ENCODE data around the gene WDR53. TPM values are rescaled to one million over a fixed set of nuclear protein-coding genes. Genes with fewer than 3 reads are reported as not detected.
"Not testable (repeated sequence)": the region's sequence is repeated elsewhere in the genome, so short reads cannot be mapped to it uniquely, and the experiment has no call there.

The WDR53 gene
- total RNA-seq, 1 donor from 2014 or later, result 7.8 TPM

- no peak for DNase-seq
Observed at GRCh38 chr3:196517162-196517800, 51.1 kb downstream of the WDR53 start.

GRCh38 chr3:196514913-196515621 lies 53.3 kb downstream of the WDR53 start, which contains the start of gene SMCO1:
Gene SMCO1, minus strand, starts transcription at chr3:196515346. Its CDS starts 137 bp downstream, at chr3:196515209.
- no peak for DNase-seq

- no peak for DNase-seq
Observed at GRCh38 chr3:196514350-196514716, 54.0 kb downstream of the WDR53 start.

- DNase-seq, result no peak
Observed at GRCh38 chr3:196513697-196514349, 54.5 kb downstream of the WDR53 start.

- DNase-seq, result not testable (repeated sequence)
Observed at GRCh38 chr3:196511646-196512425, 56.5 kb downstream of the WDR53 start.

- not testable (repeated sequence) for DNase-seq
Observed at GRCh38 chr3:196511108-196511507, 57.2 kb downstream of the WDR53 start.

- DNase-seq, result no peak
Observed at GRCh38 chr3:196506687-196507086, 61.7 kb downstream of the WDR53 start.

GRCh38 chr3:196504556-196504955 lies 63.8 kb downstream of the WDR53 start:
- no peak for DNase-seq

Other genes starting within 250 kb of the WDR53 start
- gene TM4SF19, start 230.2 kb downstream of the WDR53 start, total RNA-seq, result not detected in 2 replicates
- gene UBXN7, start 136.1 kb downstream of the WDR53 start, total RNA-seq, result 18.0 and 27.5 TPM in 2 replicates
- 23.5 TPM in 2 replicates for gene RNF168, start 64.8 kb downstream of the WDR53 start, total RNA-seq
- gene SMCO1, start 53.2 kb downstream of the WDR53 start, total RNA-seq, result not detected in 2 replicates
- 17.2 and 24.2 TPM in 2 replicates for gene FBXO45, start 106 bp upstream of the WDR53 start, total RNA-seq
- gene NRROS, start 71.1 kb upstream of the WDR53 start, total RNA-seq, result 13.4 and 16.8 TPM in 2 replicates
- 6.8 and 9.0 TPM in 2 replicates for gene CEP19, start 143.7 kb upstream of the WDR53 start, total RNA-seq
- gene PIGX, start 143.8 kb upstream of the WDR53 start, total RNA-seq, result 34.4 and 44.0 TPM in 2 replicates
- gene PAK2, start 171.3 kb upstream of the WDR53 start, total RNA-seq, result 81.5 and 186 TPM in 2 replicates